ENCODE data around the gene HUS1. TPM values are rescaled to one million over a fixed set of nuclear protein-coding genes. Genes with fewer than 3 reads are reported as not detected.

The HUS1 gene
- 13.5 and 15.4 TPM in 2 replicates for total RNA-seq

GRCh38 chr7:47979145-47979831 lies at the start of gene HUS1:
Gene HUS1, minus strand, starts transcription at chr7:47979615. Its CDS starts 96 bp downstream, at chr7:47979519.

GRCh38 chr7:48028938-48029337 lies 49.5 kb upstream of the HUS1 start, which contains the start of gene SUN3:
Gene SUN3, minus strand, starts transcription at chr7:48029107. Its CDS starts 169 bp downstream, at chr7:48028938.

GRCh38 chr7:47948141-47948790 lies 31.1 kb downstream of the HUS1 start, which contains the start of gene PKD1L1:
Gene PKD1L1, minus strand, starts transcription at chr7:47948466. Its CDS starts 26 bp downstream, at chr7:47948440.

Other genes with a start within 250 kb of the HUS1 start
- gene PKD1L1, start 31.1 kb downstream of the HUS1 start, total RNA-seq: not detected in 2 replicates
- gene SUN3, start 49.5 kb upstream of the HUS1 start, total RNA-seq: not detected in 2 replicates
- 1.6 and 2.3 TPM in 2 replicates for gene C7orf57, start 55.9 kb upstream of the HUS1 start, total RNA-seq
- 316 and 486 TPM in 2 replicates for gene UPP1, start 109.7 kb upstream of the HUS1 start, total RNA-seq
- 0.46 and 0.62 TPM in 2 replicates for gene ABCA13, start 191.8 kb upstream of the HUS1 start, total RNA-seq

Data from hair follicular keratinocyte (primary cell).